Measurements from ENCODE around the gene SETD6. TPM values are rescaled to one million over a fixed set of nuclear protein-coding genes. Genes with fewer than 3 reads are reported as not detected.

Gene SETD6
- total RNA-seq, 1 donor from 2014 or later: 23.2 TPM

DNA sequence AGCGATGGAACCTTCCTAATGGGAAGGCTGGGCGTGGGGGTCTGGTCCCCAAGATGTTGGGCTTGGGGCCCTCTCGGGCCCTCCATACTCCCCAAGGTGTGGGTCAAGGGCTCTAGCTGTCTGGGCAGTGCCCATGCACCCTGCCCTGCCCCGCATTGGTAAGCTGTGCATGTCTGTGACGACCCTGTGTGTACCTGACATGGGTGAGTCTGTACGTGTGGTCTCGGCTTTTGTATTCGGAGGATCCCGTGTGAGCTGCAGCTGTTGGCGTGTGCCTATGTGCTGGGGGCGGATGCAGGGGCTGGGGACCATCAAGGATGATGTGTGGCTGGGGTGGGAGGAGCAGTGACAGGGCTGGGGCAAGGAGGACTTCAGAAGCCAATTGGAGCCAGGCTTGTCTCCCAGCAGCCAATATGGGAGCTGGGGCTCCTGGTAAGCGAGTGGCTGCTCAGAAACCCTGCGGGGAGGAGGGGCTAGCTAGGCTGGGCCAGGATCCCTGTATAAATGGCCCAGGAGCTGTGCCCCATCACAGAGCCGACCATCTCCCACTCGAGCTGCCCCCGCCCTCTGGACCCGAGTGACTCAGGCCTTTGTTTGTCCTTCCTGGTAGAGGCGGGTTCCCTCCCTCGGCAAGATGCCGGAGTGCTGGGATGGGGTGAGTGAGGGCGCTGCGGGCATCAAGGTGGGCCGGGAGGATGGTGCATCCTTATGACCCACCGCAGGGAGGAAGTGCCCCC, 15.5 kb upstream of the SETD6 start, which contains the start of gene NDRG4:
Gene NDRG4, plus strand, starts transcription at position 529 of the 737 bp plus-strand sequence. Its CDS starts 106 bp downstream, at position 635.
- no peak for FAIRE-seq
- TF ChIP-seq, protein P1, sequence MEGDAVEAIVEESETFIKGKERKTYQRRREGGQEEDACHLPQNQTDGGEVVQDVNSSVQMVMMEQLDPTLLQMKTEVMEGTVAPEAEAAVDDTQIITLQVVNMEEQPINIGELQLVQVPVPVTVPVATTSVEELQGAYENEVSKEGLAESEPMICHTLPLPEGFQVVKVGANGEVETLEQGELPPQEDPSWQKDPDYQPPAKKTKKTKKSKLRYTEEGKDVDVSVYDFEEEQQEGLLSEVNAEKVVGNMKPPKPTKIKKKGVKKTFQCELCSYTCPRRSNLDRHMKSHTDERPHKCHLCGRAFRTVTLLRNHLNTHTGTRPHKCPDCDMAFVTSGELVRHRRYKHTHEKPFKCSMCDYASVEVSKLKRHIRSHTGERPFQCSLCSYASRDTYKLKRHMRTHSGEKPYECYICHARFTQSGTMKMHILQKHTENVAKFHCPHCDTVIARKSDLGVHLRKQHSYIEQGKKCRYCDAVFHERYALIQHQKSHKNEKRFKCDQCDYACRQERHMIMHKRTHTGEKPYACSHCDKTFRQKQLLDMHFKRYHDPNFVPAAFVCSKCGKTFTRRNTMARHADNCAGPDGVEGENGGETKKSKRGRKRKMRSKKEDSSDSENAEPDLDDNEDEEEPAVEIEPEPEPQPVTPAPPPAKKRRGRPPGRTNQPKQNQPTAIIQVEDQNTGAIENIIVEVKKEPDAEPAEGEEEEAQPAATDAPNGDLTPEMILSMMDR (IDR thresholded peaks at IDR 0.05; ENCODE audit: insufficient read depth, low read length, severe bottlenecking): no peak
- Histone ChIP-seq H3K4me3 (ENCODE audit: low read depth, low read length) (peak within 1 kb of the TSS; percentile 6), H3K36me3 (ENCODE audit: control insufficient read depth, insufficient read depth, low read length) (no peaks in the 10 kb centered on the region), H3K27me3 (ENCODE audit: control insufficient read depth, insufficient read depth, low read length) (peaks cover 2% of the 10 kb centered on the region)
- DNase-seq (ENCODE audit: low read depth): peak; percentile 80

DNA sequence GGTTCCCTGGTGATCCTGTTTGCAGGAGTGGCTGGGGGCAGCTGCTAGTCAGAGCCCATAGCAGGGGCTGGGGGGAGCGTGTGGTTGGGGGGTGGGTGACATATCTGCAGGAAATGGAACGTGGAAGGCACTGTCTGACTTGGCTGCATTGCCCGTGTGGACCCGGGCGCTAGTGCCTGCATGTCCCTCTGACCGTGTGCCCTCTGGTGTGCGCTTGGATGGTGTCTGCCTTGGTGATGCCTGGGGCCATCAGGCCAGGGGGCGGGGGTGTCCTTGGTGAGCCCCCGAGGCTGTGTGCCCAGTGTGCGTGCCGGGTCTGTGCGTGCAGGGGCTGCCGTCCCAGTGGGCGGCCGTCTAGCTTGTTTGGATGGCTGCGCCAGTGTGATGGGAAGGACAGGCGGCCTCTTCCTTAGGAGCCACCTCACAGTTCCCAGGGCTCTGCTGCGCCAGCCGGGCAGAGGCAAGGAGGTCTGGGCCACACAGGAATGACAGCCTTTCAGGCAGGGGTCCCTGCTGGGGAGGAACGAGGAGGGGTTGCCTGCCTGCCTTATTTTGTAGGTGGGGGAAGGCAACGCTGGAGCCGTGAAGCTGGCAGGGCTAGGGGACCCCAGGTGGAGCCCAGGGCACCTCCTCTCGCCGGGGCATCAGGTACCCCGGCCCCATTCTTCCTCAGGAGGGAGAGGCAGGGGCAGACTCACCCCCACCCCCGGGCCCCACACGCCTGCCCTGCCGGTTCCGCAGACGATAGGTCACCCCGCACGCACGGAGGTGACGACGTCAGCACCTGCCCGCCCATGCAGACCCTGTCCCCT, 14.7 kb upstream of the SETD6 start:
- DNase-seq (ENCODE audit: low read depth) (no peak), FAIRE-seq (no peak)
- TF ChIP-seq, protein P1 (IDR thresholded peaks at IDR 0.05; ENCODE audit: insufficient read depth, low read length, severe bottlenecking): no peak
- H3K4me3 ChIP-seq (ENCODE audit: low read depth, low read length): peak overlapping the region; percentile 23
- H3K36me3 ChIP-seq (ENCODE audit: control insufficient read depth, insufficient read depth, low read length): no peaks in the 10 kb centered on the region
- peaks cover 2% of the 10 kb centered on the region for H3K27me3 ChIP-seq (ENCODE audit: control insufficient read depth, insufficient read depth, low read length)

DNA sequence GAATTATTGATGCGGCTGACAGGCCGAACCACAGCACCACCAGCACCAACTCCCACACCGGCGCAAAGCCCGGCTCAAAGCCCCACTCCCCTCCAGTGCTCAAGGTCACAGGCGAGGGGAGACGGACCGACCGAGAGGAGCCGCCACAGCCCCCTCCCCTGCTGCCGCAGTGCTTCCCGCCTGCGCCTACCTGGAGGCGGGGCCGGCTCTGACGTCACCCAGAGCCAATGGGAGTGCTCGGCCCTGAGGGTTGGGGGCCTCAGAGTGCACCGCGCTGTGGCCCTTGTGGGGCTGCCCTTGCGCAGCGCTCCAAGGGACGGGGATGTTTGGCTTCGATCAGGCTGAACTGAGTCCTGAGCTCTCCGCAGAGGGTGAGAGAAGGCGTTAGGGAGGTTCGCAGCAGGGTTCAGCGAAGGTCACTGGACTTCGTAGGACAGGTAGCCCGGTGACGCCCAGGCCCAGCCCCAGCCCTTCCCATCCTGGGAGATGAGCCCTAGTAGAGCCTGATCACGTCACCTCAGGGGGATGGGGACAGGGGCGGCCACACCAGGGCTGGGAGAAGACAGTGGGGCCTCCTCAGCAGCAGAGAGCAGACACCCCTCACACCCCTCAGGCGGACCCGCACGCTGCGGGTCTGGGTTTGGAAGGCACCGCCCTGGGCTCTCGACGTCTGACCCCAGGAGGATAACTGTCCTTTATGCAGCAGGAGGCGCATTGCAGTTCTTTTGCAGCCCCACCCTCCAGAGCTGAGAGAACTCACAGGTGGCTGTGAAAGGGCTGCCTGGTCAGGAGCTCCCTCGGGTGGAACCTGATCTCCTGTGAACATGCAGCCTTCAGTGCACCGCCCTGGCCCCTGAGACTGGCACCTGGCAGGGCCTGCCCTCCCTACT, 13.8 kb upstream of the SETD6 start:
- DNase-seq (ENCODE audit: low read depth) (no peak), FAIRE-seq (no peak)
- Histone ChIP-seq H3K27me3 (ENCODE audit: control insufficient read depth, insufficient read depth, low read length) (peaks cover 2% of the 10 kb centered on the region), H3K4me3 (ENCODE audit: low read depth, low read length) (peak overlapping the region; percentile 23), H3K36me3 (ENCODE audit: control insufficient read depth, insufficient read depth, low read length) (no peaks in the 10 kb centered on the region)
- TF ChIP-seq, protein P1 (IDR thresholded peaks at IDR 0.05; ENCODE audit: insufficient read depth, low read length, severe bottlenecking): no peak

DNA sequence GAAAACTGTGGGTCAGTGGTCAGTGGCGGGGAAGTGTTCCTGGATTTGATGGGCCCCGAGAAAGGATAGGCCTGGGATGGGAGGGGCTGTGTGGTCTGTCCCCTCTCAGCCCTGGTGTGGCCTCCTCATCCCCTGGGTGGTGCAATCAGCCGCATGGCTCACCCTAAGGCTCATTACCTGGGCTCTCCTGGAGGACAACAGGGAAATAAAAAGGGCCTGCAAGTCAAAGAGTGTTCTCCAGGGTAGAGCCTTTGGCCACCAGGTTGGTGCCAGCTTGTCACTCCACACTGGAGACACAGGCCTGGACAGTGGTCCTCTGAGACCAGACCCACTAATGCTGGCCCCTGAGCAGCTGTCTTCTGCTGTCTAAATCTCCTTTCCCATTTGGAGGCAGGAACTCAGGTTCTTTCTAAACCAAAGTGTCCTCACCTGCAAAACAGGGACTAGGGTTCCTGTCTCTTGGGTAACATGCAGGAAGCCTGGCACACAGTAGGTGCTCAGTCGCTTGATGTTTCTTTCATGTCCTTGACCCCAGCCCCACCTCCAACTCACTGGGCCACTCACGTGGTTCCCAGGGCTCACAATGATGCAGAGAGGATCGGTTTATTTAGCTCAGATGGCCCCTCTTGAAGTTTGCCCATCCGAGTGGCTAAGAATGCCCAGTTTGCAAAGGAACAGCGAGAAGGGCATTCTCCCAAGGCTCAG, 12.9 kb upstream of the SETD6 start:
- TF ChIP-seq, protein P1 (IDR thresholded peaks at IDR 0.05; ENCODE audit: insufficient read depth, low read length, severe bottlenecking): no peak
- no peaks in the 10 kb centered on the region for H3K36me3 ChIP-seq (ENCODE audit: control insufficient read depth, insufficient read depth, low read length)
- no peak for DNase-seq (ENCODE audit: low read depth)
- H3K27me3 ChIP-seq (ENCODE audit: control insufficient read depth, insufficient read depth, low read length): peaks cover 2% of the 10 kb centered on the region
- no peak for FAIRE-seq
- H3K4me3 ChIP-seq (ENCODE audit: low read depth, low read length): no peak overlapping the region
